KMS-11 (cell line): Measurements from ENCODE around the gene MYO1E.

Experiments used
- H2AFZ ChIP-seq: fragments of 200-600 bp; sonication (generic); 2 replicates; pipeline ENCODE4 v1.6.1; 2016; ENCODE audit warnings: antibody characterized with exemption, mixed run types, low read depth
- H3K27ac ChIP-seq: fragments of 200-600 bp; sonication (generic); 2 replicates; pipeline ENCODE4 v1.6.1; 2016; ENCODE audit warnings: mild to moderate bottlenecking, mixed run types
- H3K27me3 ChIP-seq: fragments of 200-600 bp; sonication (generic); 2 replicates; pipeline ENCODE4 v1.6.1; 2017; ENCODE audit warnings: mild to moderate bottlenecking, low read depth, mixed run types, moderate library complexity; ENCODE audit not compliant: insufficient read depth
- H3K36me3 ChIP-seq: fragments of 200-600 bp; sonication (generic); 2 replicates; pipeline ENCODE4 v1.6.1; 2017; ENCODE audit warnings: mild to moderate bottlenecking, mixed run types; ENCODE audit not compliant: insufficient read depth
- H3K4me1 ChIP-seq: fragments of 200-600 bp; sonication (generic); 2 replicates; pipeline ENCODE4 v1.6.1; 2016; ENCODE audit warnings: mild to moderate bottlenecking, low read depth, mixed run types; ENCODE audit not compliant: poor library complexity, severe bottlenecking
- H3K4me2 ChIP-seq: fragments of 200-600 bp; sonication (generic); 2 replicates; pipeline ENCODE4 v1.7.0; 2016; ENCODE audit warnings: mild to moderate bottlenecking, mixed run types
- H3K4me3 ChIP-seq: fragments of 200-600 bp; sonication (generic); IDR thresholded peaks from 2 replicates; pipeline ENCODE4 v1.6.1; 2017; ENCODE audit warnings: low read depth, low read length, mixed read lengths; ENCODE audit not compliant: insufficient read depth
- H3K79me2 ChIP-seq: fragments of 200-600 bp; sonication (generic); 2 replicates; pipeline ENCODE4 v1.6.1; 2016; ENCODE audit warnings: low read depth, mixed run types; ENCODE audit not compliant: insufficient read depth
- H3K9ac ChIP-seq: fragments of 200-600 bp; sonication (generic); 2 replicates; pipeline ENCODE4 v1.6.1; 2016; ENCODE audit warnings: mild to moderate bottlenecking, mixed run types
- H4K20me1 ChIP-seq: fragments of 200-600 bp; sonication (generic); 2 replicates; pipeline ENCODE4 v1.6.1; 2016; ENCODE audit warnings: mild to moderate bottlenecking, mixed run types; ENCODE audit not compliant: insufficient read depth
- TF ChIP-seq, protein P1 (sequence below): fragments of 200-600 bp; sonication (generic); conservative IDR thresholded peaks from 2 replicates; pipeline ENCODE4 v1.6.1; 2017; ENCODE audit warnings: low read depth, mild to moderate bottlenecking, antibody characterized with exemption, low read length, moderate library complexity, mixed read lengths

MYO1E gene

DNA sequence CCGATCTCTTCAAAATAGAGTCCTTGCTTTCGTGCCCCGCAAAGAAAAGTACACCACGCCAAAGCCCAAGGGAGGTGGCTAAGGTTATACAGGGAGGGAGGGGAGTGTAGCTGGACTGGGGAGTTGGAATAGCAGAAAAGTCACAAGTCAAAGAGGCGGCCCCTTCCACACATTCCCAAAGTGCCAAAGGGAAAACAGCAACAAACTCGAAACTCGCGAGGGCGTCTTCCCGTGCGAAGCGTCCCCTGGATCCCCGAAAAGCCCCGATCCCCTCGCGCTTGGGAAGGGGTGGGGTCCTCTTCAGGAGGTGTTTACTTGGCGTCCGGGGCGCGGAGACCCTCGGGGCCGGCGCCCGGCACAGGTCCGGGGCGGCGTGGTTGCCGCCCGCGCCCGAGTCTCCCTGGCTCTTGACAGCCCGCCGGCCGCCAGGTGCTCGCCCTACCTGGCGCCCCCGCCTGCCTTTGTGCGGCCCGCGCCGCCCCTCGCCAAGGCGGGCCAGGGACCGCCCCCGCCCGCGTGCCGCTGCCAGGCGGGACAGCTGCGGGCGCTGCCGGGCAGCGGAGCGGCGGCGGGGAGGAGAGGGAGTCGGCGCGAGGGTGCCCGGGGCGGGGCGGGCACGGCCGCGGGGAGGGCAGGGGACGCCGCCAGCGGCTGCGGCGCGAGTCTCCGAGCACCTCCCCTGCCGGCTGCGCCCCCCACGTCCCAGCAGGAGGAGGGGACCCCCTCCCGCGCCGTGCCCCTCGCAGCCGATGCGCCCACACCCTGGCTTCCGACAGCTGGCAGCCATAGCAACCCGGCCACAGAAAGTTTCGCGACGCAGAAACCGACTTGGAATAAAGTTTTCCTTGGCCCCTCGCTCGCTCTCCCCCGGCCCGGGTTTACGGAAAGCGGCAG lies 966 bp downstream of the MYO1E start:
- Histone ChIP-seq H3K27me3 (0 out of 2 replicates have a peak, but pooled peaks cover 4% of the 10 kb centered on the region), H3K27ac (no peak overlapping the region), H3K4me2 (peak overlapping the region; percentile 13; the same call in 1 of the 2 replicates), H4K20me1 (no peaks in the 10 kb centered on the region), H3K4me1 (no peaks in the 10 kb centered on the region), H2AFZ (peak overlapping the region; percentile 34; the same call in 1 of the 2 replicates), H3K4me3 (no peak overlapping the region), H3K36me3 (no peaks in the 10 kb centered on the region), H3K79me2 (no peaks in the 10 kb centered on the region), H3K9ac (no peak overlapping the region)
- TF ChIP-seq, protein P1, sequence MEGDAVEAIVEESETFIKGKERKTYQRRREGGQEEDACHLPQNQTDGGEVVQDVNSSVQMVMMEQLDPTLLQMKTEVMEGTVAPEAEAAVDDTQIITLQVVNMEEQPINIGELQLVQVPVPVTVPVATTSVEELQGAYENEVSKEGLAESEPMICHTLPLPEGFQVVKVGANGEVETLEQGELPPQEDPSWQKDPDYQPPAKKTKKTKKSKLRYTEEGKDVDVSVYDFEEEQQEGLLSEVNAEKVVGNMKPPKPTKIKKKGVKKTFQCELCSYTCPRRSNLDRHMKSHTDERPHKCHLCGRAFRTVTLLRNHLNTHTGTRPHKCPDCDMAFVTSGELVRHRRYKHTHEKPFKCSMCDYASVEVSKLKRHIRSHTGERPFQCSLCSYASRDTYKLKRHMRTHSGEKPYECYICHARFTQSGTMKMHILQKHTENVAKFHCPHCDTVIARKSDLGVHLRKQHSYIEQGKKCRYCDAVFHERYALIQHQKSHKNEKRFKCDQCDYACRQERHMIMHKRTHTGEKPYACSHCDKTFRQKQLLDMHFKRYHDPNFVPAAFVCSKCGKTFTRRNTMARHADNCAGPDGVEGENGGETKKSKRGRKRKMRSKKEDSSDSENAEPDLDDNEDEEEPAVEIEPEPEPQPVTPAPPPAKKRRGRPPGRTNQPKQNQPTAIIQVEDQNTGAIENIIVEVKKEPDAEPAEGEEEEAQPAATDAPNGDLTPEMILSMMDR: no peak

DNA sequence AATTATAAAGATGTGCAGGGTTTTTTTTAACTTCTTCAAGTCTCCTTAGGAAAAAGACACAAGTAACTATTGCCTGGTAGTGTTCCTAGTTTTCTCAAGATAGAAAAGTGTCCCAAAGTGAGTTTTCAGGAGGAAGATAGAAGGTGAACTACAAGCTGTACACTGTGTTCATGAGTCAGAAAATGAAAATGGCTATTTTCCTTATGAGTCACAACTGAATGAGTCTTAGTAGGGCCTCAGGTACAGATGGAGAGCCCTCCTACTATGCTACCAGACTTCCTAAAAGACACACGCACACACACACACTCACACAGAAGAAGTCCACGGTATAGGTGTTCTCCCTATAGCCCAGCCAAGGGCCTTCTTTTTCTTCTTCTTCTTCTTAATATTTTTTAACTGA lies 3.1 kb downstream of the MYO1E start:
- H3K9ac ChIP-seq: no peak overlapping the region
- 0 out of 2 replicates have a peak, but pooled peaks cover 4% of the 10 kb centered on the region for H3K27me3 ChIP-seq
- no peaks in the 10 kb centered on the region for H4K20me1 ChIP-seq
- TF ChIP-seq, protein P1: no peak
- no peaks in the 10 kb centered on the region for H3K79me2 ChIP-seq
- H3K27ac ChIP-seq: no peak overlapping the region
- H3K4me3 ChIP-seq: no peak overlapping the region
- no peak overlapping the region for H2AFZ ChIP-seq
- H3K36me3 ChIP-seq: no peaks in the 10 kb centered on the region
- H3K4me1 ChIP-seq: no peaks in the 10 kb centered on the region
- no peak overlapping the region for H3K4me2 ChIP-seq

DNA sequence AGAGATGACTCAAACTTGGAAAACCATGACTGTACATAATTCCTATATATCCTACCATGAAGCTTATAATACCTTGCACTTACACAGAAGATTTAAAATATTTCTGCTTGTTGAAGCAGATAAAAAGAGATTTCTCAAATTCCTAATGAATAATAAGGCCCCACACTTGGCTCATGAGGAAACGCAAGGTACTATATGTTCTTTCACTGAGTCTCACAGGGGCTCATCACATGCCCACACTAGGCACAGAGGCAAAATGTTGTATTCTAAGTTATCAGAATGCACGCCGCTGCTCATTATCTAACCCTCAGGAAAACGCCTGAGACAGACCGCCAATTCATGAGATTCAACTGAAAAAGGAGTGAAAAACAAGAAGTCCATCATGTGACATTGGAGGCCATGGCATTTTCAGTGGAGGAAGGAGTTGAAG lies 5.6 kb downstream of the MYO1E start:
- H3K27me3 ChIP-seq: 0 out of 2 replicates have a peak, but pooled peaks cover 4% of the 10 kb centered on the region
- no peaks in the 10 kb centered on the region for H3K4me1 ChIP-seq
- H3K36me3 ChIP-seq: no peaks in the 10 kb centered on the region
- no peaks in the 10 kb centered on the region for H3K79me2 ChIP-seq
- no peak overlapping the region for H3K27ac ChIP-seq
- no peak overlapping the region for H3K9ac ChIP-seq
- no peak overlapping the region for H2AFZ ChIP-seq
- H3K4me3 ChIP-seq: no peak overlapping the region
- no peak overlapping the region for H3K4me2 ChIP-seq
- TF ChIP-seq, protein P1: no peak
- H4K20me1 ChIP-seq: no peaks in the 10 kb centered on the region

DNA sequence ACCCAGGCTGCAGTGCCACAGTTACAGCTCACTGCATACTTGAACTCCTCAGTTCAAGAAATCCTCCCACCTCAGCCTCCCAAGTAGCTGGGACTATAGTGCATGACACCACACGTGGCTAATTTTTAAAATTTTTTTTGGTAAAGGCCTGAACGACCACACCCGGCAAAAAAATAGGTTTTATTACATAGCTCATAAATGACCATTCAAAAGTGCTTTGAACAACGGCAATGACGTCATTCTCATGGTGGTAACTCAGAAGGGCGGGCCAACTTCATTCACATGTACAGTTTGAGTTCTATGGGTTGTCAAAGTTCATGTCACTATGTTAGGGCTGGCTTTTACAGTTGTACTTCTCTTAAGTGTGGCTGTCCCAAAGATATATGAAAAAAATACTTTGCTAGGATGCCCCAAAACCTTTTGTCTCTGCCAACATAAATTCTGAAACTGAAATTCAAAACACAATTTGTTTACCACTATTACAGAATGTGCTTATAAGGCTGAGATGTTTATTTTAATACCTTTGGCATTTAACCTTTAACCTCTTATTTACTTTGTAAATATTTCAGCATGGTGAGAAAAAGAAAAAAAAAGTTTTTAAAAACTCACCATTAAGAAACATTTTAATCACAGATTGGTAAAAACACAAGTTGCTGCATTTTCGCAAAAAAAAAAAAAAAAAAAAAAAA lies 6.2 kb downstream of the MYO1E start:
- Histone ChIP-seq H3K36me3 (no peaks in the 10 kb centered on the region), H3K4me3 (no peak overlapping the region), H3K9ac (no peak overlapping the region), H3K4me2 (no peak overlapping the region), H2AFZ (no peak overlapping the region), H4K20me1 (no peaks in the 10 kb centered on the region), H3K27ac (no peak overlapping the region), H3K4me1 (no peaks in the 10 kb centered on the region), H3K27me3 (0 out of 2 replicates have a peak, but pooled peaks cover 2% of the 10 kb centered on the region), H3K79me2 (no peaks in the 10 kb centered on the region)
- TF ChIP-seq, protein P1: no peak
